ENCODE measurements around the gene LHPP.
A peak's percentile ranks its signal among the peaks of the same experiment; 100 is the strongest.

LHPP gene

GRCh38 chr10:124557648-124558338 lies 96.2 kb downstream of the LHPP start:
- no peak for DNase-seq (ENCODE audit: low spot score)

- DNase-seq (ENCODE audit: low spot score): peak; percentile 49
Observed at GRCh38 chr10:124558339-124559321, 97.0 kb downstream of the LHPP start.

GRCh38 chr10:124559372-124560132 lies 97.9 kb downstream of the LHPP start:
- no peak for DNase-seq (ENCODE audit: low spot score)

- DNase-seq (ENCODE audit: low spot score): peak; percentile 83
Observed at GRCh38 chr10:124560377-124561105, 98.9 kb downstream of the LHPP start.

- no peak for DNase-seq (ENCODE audit: low spot score)
Observed at GRCh38 chr10:124561206-124561605, 99.6 kb downstream of the LHPP start.

- DNase-seq (ENCODE audit: low spot score): no peak
Observed at GRCh38 chr10:124562425-124563060, 100.9 kb downstream of the LHPP start.

- no peak for DNase-seq (ENCODE audit: low spot score)
Observed at GRCh38 chr10:124563320-124564040, 101.9 kb downstream of the LHPP start.

GRCh38 chr10:124564881-124565280 lies 103.3 kb downstream of the LHPP start:
- DNase-seq (ENCODE audit: low spot score): no peak

- no peak for DNase-seq (ENCODE audit: low spot score)
Observed at GRCh38 chr10:124565565-124566221, 104.1 kb downstream of the LHPP start.

GRCh38 chr10:124566222-124566888 lies 104.7 kb downstream of the LHPP start:
- no peak for DNase-seq (ENCODE audit: low spot score)

- DNase-seq (ENCODE audit: low spot score): no peak
Observed at GRCh38 chr10:124566981-124567835, 105.6 kb downstream of the LHPP start.

GRCh38 chr10:124568339-124568738 lies 106.7 kb downstream of the LHPP start:
- DNase-seq (ENCODE audit: low spot score): no peak

- no peak for DNase-seq (ENCODE audit: low spot score)
Observed at GRCh38 chr10:124568848-124569622, 107.4 kb downstream of the LHPP start.

GRCh38 chr10:124569623-124570470 lies 108.2 kb downstream of the LHPP start:
- no peak for DNase-seq (ENCODE audit: low spot score)

- DNase-seq (ENCODE audit: low spot score): no peak
Observed at GRCh38 chr10:124570646-124571045, 109.0 kb downstream of the LHPP start.

- DNase-seq (ENCODE audit: low spot score): no peak
Observed at GRCh38 chr10:124572751-124573150, 111.1 kb downstream of the LHPP start.

All from AG08395 (cell line).